Lower leg skin (tissue), 3 donors: Measurements from ENCODE around the gene BCL11A.

ENCODE experiments used
- CTCF ChIP-seq, 3 donors: fragments of 450-650 bp; IDR thresholded peaks; one replicate each; pipeline ENCODE4 v1.5.1; 2016; ENCODE audit warnings: antibody characterized with exemption in 3 of 3, mild to moderate bottlenecking in 3 of 3, moderate library complexity in 2 of 3
- POLR2A ChIP-seq, 2 donors: fragments of 450-650 bp; IDR thresholded peaks; one replicate each; pipeline ENCODE4 v1.6.1; 2016 to 2017; ENCODE audit warnings: antibody characterized with exemption in 2 of 2, mild to moderate bottlenecking in 1 of 2, moderate library complexity in 1 of 2

- TF ChIP-seq CTCF (IDR thresholded peaks at IDR 0.05), result peak in 1 of 3 donors; percentile 28
- TF ChIP-seq POLR2A (IDR thresholded peaks at IDR 0.05), result no peak
Observed at GRCh38 chr2:60581433-60582282, 28.2 kb upstream of the BCL11A start.
